Epithelial cell of esophagus (primary cell): Measurements from ENCODE around the gene PELO.

ENCODE experiments used
- DNase-seq: peaks from one replicate; pipeline ENCODE4 v3.0.0; 2010; ENCODE audit warnings: low read depth
- H3K4me3 ChIP-seq: 2 replicates; pipeline ENCODE4 v1.5.1; 2011; ENCODE audit warnings: mild to moderate bottlenecking, low read length, control low read depth
- TF ChIP-seq, protein P1 (sequence below): IDR thresholded peaks from 2 replicates; pipeline ENCODE4 v1.5.1; 2011; ENCODE audit warnings: low read depth, mild to moderate bottlenecking, low read length, control low read depth, inconsistent platforms; ENCODE audit not compliant: insufficient read depth; ENCODE audit errors: missing control alignments

The PELO gene

DNA sequence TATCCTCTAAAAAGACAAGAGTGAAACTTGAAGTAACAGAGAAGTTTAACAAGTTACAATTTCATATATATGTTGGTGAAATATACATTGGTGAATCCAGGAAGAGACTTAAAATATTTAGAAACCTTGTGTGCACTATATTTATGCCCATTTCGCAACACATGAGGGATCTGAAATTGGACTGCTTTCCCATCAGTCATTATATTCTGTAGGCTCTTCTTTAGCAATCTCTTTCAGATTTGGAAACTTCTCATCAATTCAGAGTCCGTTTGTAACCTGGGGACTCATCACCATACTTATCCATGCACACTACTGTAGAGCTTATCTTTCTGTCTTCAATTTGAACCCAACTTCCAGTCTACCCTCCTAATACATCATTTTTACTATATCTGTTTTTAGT, 2.1 kb downstream of the PELO start:
- DNase-seq = no peak
- no peak overlapping the region for H3K4me3 ChIP-seq
- TF ChIP-seq, protein P1, sequence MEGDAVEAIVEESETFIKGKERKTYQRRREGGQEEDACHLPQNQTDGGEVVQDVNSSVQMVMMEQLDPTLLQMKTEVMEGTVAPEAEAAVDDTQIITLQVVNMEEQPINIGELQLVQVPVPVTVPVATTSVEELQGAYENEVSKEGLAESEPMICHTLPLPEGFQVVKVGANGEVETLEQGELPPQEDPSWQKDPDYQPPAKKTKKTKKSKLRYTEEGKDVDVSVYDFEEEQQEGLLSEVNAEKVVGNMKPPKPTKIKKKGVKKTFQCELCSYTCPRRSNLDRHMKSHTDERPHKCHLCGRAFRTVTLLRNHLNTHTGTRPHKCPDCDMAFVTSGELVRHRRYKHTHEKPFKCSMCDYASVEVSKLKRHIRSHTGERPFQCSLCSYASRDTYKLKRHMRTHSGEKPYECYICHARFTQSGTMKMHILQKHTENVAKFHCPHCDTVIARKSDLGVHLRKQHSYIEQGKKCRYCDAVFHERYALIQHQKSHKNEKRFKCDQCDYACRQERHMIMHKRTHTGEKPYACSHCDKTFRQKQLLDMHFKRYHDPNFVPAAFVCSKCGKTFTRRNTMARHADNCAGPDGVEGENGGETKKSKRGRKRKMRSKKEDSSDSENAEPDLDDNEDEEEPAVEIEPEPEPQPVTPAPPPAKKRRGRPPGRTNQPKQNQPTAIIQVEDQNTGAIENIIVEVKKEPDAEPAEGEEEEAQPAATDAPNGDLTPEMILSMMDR = no peak

DNA sequence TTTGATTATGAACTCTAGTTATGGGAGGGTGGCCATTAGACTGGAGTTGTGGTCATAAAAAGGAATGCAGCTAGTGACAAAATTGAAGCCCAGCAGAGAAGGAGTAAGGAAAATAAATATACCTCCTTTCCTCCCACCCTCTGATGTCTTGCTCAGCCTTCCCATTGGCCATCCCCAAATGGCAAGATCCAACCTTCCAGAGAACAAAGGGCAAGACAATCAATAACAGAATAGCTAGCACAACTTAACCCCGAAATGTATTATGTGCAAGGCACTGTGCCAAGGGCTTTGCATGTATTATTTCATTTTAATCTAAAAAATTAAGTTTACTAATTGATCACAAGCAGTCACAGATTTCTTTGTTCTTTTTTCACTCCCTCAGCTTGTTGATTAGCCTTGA, 3.6 kb downstream of the PELO start:
- DNase-seq = no peak
- no peak overlapping the region for H3K4me3 ChIP-seq
- TF ChIP-seq, protein P1 = no peak

DNA sequence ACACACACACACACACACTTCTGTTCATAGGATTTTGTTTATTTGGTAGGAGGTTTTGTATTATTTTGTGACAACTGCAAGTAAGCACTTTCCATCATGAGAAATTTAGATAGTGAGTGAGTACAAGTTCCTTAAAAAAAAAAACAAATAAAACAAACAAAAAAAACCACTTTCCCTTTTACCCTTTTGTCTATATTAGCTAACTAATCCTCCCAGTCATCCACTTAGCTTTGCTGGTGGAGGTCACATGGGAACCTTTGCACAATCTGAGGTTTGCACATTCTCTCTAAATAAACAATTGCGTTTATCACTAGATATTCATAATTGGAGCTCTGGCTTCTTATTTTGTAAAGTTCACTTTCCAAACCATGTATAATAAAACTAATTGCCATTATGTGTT, 6.8 kb downstream of the PELO start:
- no peak overlapping the region for H3K4me3 ChIP-seq
- DNase-seq = peak; percentile 41
- TF ChIP-seq, protein P1 = no peak

DNA sequence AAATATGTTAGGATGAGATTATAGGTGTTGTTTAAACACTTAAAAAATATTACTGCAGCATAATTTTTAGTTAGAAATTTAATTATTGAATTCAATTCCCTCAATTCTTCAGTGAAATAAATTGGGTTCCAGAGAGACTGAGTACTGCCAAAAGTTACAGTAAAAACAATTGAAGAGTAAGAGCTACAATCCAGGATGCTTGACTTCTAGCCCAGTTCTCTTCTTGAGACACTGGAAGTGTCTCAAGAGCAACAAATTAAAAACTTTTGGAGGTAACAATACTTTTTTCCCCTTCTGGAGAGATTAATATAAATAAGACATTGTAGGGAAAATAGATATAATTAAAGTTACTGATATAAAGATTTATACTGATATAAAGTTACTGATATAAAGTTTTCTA, 8.3 kb downstream of the PELO start:
- TF ChIP-seq, protein P1 = no peak
- no peak overlapping the region for H3K4me3 ChIP-seq
- no peak for DNase-seq

DNA sequence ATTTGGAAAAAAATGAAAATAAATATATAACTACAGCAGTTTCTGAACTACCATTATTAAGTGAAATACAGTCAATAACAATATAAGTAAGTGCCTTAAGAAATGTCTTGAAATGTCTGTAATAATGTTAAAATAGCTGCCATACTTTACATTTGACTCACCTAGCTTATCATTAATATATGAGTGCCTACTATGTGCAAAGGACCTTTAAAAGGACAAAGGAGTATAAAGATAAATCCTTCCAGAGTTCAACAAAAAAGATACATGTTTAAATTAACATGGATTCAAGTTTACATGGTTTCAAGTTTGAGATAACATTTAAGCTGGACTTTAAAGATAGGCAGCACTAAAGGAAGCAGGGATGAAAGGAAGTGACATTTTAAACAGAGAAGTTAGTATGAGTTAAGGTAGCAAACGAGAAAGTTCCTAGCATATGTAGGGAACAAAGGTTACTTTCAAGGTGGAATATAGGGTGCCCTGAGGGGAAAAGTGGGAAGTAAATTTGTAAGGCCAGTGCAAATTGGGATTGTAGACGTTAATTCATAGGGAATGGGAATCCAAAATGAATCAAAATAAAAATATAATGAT, 8.9 kb downstream of the PELO start:
- no peak for DNase-seq
- TF ChIP-seq, protein P1 = no peak
- no peak overlapping the region for H3K4me3 ChIP-seq

DNA sequence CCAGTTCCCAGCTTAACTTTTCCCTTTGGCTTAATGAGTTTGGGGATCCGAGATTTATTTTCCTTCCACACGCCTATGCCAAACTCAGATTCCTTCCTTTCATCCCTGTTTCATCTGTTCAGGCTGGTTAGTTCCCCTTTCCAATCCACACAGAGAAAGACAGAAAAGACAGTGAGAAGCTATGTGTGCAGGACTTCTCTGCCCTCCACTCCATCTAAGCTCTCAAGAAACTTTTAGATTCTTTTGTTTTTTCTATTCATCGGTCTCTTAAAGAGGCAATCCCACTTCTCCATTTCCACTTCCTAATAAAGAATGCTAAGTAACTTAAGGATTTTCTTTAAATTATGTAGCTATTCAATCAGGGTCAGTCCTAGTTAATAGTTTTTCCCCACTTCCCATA, 11.2 kb downstream of the PELO start:
- peak overlapping the region; percentile 99 for H3K4me3 ChIP-seq
- TF ChIP-seq, protein P1 = no peak
- no peak for DNase-seq

DNA sequence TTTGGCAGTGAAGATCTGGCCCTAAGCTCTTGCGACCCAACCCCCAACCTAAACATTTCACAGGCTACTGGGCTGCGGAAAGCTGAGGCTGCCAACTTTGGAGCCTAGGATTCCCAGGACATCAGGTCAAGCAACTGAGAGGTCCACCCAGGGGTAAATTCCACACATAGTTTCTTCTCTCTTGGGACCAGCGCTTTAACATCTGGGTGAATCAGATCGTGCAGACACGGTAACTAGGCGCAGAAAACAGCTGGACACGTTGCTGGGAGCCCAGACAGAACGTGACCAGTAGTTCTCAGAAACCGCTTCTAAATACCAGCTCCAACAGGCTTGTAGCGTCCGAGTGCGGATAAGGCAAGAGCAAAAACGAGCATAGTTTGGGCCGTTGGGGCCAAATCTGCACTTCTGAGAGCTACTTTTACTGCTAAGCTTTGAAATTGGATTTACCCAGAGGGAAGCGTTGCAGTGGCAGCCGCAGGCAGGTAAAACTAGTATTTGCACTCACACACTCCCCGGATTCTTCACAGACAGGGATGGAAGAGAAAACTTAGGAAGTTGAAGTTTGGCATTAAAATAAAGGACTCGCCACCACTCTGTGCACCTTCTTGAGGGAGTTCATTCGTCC, 11.8 kb downstream of the PELO start:
- peak; percentile 42 for DNase-seq
- TF ChIP-seq, protein P1 = no peak

More for the DNA sequence above, 11.8 kb downstream of the PELO start:
- peak overlapping the region; percentile 99 for H3K4me3 ChIP-seq
